Measurements from ENCODE around the gene CC2D1B. TPM values are rescaled to one million over a fixed set of nuclear protein-coding genes. Genes with fewer than 3 reads are reported as not detected.

CC2D1B gene
- total RNA-seq, 1 experiment from 2014 or later: 24.3 TPM

- H3K56ac ChIP-seq (ENCODE audit: insufficient read length, low read depth, low read length): no peak overlapping the region
- H2BK20ac ChIP-seq (ENCODE audit: low read depth, low read length, poor library complexity, severe bottlenecking): no peak overlapping the region
- no peak overlapping the region for H2BK5ac ChIP-seq (ENCODE audit: insufficient read length, low read length)
- no peaks in the 10 kb centered on the region for H3K79me1 ChIP-seq (ENCODE audit: insufficient read depth, low read depth, low read length, poor library complexity, severe bottlenecking)
- H2BK15ac ChIP-seq (ENCODE audit: low read depth, low read length): no peak overlapping the region
- no peaks in the 10 kb centered on the region for H3K23me2 ChIP-seq (ENCODE audit: insufficient read length, low read depth, low read length, poor library complexity, severe bottlenecking)
- WGBS (ENCODE audit: extremely low coverage, insufficient read length, low lambda C conversion rate): no CpG with 5 or more reads among the region's 18 CpGs
- no peak for DNase-seq
- no peak for TF ChIP-seq CTCF (conservative IDR thresholded peaks at IDR 0.05)
- no peak overlapping the region for H3K27ac ChIP-seq (ENCODE audit: insufficient read length, low read depth, low read length)
- no peaks in the 10 kb centered on the region for H3K9me3 ChIP-seq (ENCODE audit: control insufficient read depth, low read depth, low read length)
- no peak overlapping the region for H3K18ac ChIP-seq (ENCODE audit: insufficient read length, low read depth, low read length)
- Mint-ChIP-seq H3K27ac (no peak overlapping the region; a peak in 1 of 7 replicates), H3K4me1 (no peaks in the 10 kb centered on the region), H3K9me3 (no peaks in the 10 kb centered on the region), H3K4me3 (no peak overlapping the region), H3K36me3 (ENCODE audit: insufficient read depth in 1 of 3, low read depth in 3 of 3) (peaks cover 46 to 94% (median 88%) of the 10 kb centered on the region in 3 experiments), H3K27me3 (ENCODE audit: low read depth) (no peaks in the 10 kb centered on the region)
- H3K23ac ChIP-seq (ENCODE audit: insufficient read length, low read depth, low read length): no peak overlapping the region
- H3K79me2 ChIP-seq (ENCODE audit: insufficient read depth, low read length): no peaks in the 10 kb centered on the region
- no peak overlapping the region for H3T11ph ChIP-seq (ENCODE audit: low read length)
- H3K4me1 ChIP-seq (ENCODE audit: insufficient read depth, low read length): no peaks in the 10 kb centered on the region
- no peak overlapping the region for H3K4me2 ChIP-seq (ENCODE audit: insufficient read depth, insufficient read length, low read length)
- no peak overlapping the region for H3K4ac ChIP-seq (ENCODE audit: low read depth, low read length)
- no peak overlapping the region for H2BK12ac ChIP-seq (ENCODE audit: insufficient read length, low read depth, low read length)
- no peak overlapping the region for H4K5ac ChIP-seq (ENCODE audit: insufficient read length, low read depth, low read length)
- no peak overlapping the region for H3K14ac ChIP-seq (ENCODE audit: insufficient read depth, low read length)
- no peak overlapping the region for H2BK120ac ChIP-seq (ENCODE audit: low read depth, low read length, poor library complexity, severe bottlenecking)
- H3K27me3 ChIP-seq (ENCODE audit: insufficient read depth, low read length): no peaks in the 10 kb centered on the region
- no peak overlapping the region for H4K91ac ChIP-seq (ENCODE audit: insufficient read length, low read depth, low read length)
- H4K20me1 ChIP-seq (ENCODE audit: control insufficient read depth, insufficient read depth, insufficient read length): no peaks in the 10 kb centered on the region
- no peak overlapping the region for H3K9ac ChIP-seq (ENCODE audit: extremely low read depth, insufficient read length, low read length)
- no peak overlapping the region for H2AFZ ChIP-seq (ENCODE audit: low read length)
- no peak overlapping the region for H2AK5ac ChIP-seq (ENCODE audit: insufficient read length, low read length)
- no peak overlapping the region for H4K8ac ChIP-seq (replicated peaks; ENCODE audit: insufficient read length, low read depth, low read length)
Observed at GRCh38 chr1:52358851-52359497, 7.0 kb downstream of the CC2D1B start.

Measured in H9 (cell line).